Kidney (tissue), 14 donors: ENCODE data around the gene TCF12. TPM values are rescaled to one million over a fixed set of nuclear protein-coding genes. Genes with fewer than 3 reads are reported as not detected.
A peak's percentile ranks its signal among the peaks of the same experiment; 100 is the strongest.

ENCODE experiments used
- DNase-seq, 5 donors: peaks; one replicate each; pipeline ENCODE4 v3.0.0-alpha.2; 2013 to 2020
- FAIRE-seq: peaks from 2 replicates; lab custom pipeline; 2012; peaks lifted over from hg19 to GRCh38; lab: Jason Lieb, UNC
- H3K27ac ChIP-seq, 2 donors: one replicate each; pipeline ENCODE4 v1.7.0; 2013; ENCODE audit warnings: low read depth in 2 of 2, low read length in 2 of 2, inconsistent platforms in 1 of 2
- H3K27me3 ChIP-seq: one replicate; pipeline ENCODE4 v1.7.1; 2013; ENCODE audit warnings: low read length, inconsistent platforms; ENCODE audit not compliant: control insufficient read depth, insufficient read depth
- H3K36me3 ChIP-seq, 3 donors: one replicate each; pipeline versions ENCODE4 v1.7.0 to v1.7.1; 2013; ENCODE audit warnings: low read length in 3 of 3, control low read depth in 1 of 3, inconsistent platforms in 1 of 3; ENCODE audit not compliant: insufficient read depth in 3 of 3, control insufficient read depth in 2 of 3
- H3K4me1 ChIP-seq, 3 donors: one replicate each; pipeline versions ENCODE4 v1.7.0 to v1.7.1; 2013; ENCODE audit warnings: low read length in 3 of 3, inconsistent platforms in 1 of 3, low read depth in 1 of 3; ENCODE audit not compliant: control insufficient read depth in 2 of 3, insufficient read depth in 2 of 3
- H3K4me3 ChIP-seq, 3 donors: one replicate each; pipeline versions ENCODE4 v1.7.0 to v1.8.1; 2013; ENCODE audit warnings: low read length in 3 of 3, control low read depth in 1 of 3, inconsistent platforms in 1 of 3
- H3K9ac ChIP-seq, 3 donors: one replicate each; pipeline versions ENCODE4 v1.7.0 to v1.7.1; 2013; ENCODE audit warnings: low read length in 3 of 3, control low read depth in 1 of 3, inconsistent platforms in 1 of 3
- H3K9me3 ChIP-seq, 3 donors: one replicate each; pipeline versions ENCODE4 v1.7.0 to v1.7.1; 2013; ENCODE audit warnings: low read length in 3 of 3, control low read depth in 1 of 3, inconsistent platforms in 1 of 3; ENCODE audit not compliant: control insufficient read depth in 2 of 3, insufficient read depth in 1 of 3
- CTCF ChIP-seq: IDR thresholded peaks from 3 replicates; pipeline ENCODE4 v1.5.1; 2012; ENCODE audit warnings: mild to moderate bottlenecking, moderate library complexity, borderline replicate concordance; ENCODE audit not compliant: insufficient read depth; ENCODE audit errors: extremely low read depth
- intact Hi-C: fragments of 100-400 bp; cut with DNase I; formaldehyde crosslinking; loops from one replicate; pipeline ENCODE4 v1.11.1; 2022
- polyA plus RNA-seq: library from polyadenylated mRNA; stranded (reverse); fragments of 350-450 nt; fragmentation: Illumina TruSeq; extraction: RNeasy Lipid Tissue Mini Kit (QIAGEN cat#74804); gene quantifications from one replicate; pipeline ENCODE4 v1.2.3, GENCODE V29; 2014; ENCODE audit warnings: low read depth, low replicate concordance; ENCODE audit not compliant: insufficient read depth
- total RNA-seq: library from RNA; stranded (reverse); fragmentation: NEBNext Ultra II Directional; extraction: Animal tissue kit (Norgen Biotek cat#: 25700); gene quantifications from one replicate; pipeline ENCODE4 v1.2.1, GENCODE V29; 2021
- donor health status: control.
- donor health status: control.
- donor health status: control.
- donor health status: control.
- donor health status: control.
- donor health status: DM: yes; HTN: yes; CAD: no.
- donor health status: Normal renal cell carcinoma (clear cell type).

The TCF12 gene
- total and polyA plus RNA-seq, 2 donors from 2014 or later = 16.3 to 116 TPM

GRCh38 chr15:57322602-57323250 lies 404.3 kb downstream of the TCF12 start:
- no peak overlapping the region for H3K9ac ChIP-seq
- H3K36me3 ChIP-seq = no peaks in the 10 kb centered on the region
- H3K4me3 ChIP-seq = no peak overlapping the region
- DNase-seq = peak in 1 of 5 donors; percentile 41
- H3K27ac ChIP-seq = peak overlapping the region in 1 of 2 donors; percentile 74
- intact Hi-C loops = no loop called here
- TF ChIP-seq CTCF = no peak
- H3K4me1 ChIP-seq = peaks cover 0 to 10% (median 0%) of the 10 kb centered on the region in 3 donors
- H3K27me3 ChIP-seq = no peaks in the 10 kb centered on the region
- H3K9me3 ChIP-seq = no peaks in the 10 kb centered on the region
- FAIRE-seq = no peak

GRCh38 chr15:57323299-57323805 lies 404.9 kb downstream of the TCF12 start:
- H3K27ac ChIP-seq = peak overlapping the region in 1 of 2 donors; percentile 74
- H3K4me1 ChIP-seq = peaks cover 0 to 10% (median 0%) of the 10 kb centered on the region in 3 donors
- no peaks in the 10 kb centered on the region for H3K36me3 ChIP-seq
- H3K4me3 ChIP-seq = no peak overlapping the region
- intact Hi-C loops = no loop called here
- H3K27me3 ChIP-seq = no peaks in the 10 kb centered on the region
- H3K9ac ChIP-seq = no peak overlapping the region
- no peaks in the 10 kb centered on the region for H3K9me3 ChIP-seq
- FAIRE-seq (no peak), DNase-seq (peak in 1 of 5 donors; percentile 46)
- no peak for TF ChIP-seq CTCF

DNA sequence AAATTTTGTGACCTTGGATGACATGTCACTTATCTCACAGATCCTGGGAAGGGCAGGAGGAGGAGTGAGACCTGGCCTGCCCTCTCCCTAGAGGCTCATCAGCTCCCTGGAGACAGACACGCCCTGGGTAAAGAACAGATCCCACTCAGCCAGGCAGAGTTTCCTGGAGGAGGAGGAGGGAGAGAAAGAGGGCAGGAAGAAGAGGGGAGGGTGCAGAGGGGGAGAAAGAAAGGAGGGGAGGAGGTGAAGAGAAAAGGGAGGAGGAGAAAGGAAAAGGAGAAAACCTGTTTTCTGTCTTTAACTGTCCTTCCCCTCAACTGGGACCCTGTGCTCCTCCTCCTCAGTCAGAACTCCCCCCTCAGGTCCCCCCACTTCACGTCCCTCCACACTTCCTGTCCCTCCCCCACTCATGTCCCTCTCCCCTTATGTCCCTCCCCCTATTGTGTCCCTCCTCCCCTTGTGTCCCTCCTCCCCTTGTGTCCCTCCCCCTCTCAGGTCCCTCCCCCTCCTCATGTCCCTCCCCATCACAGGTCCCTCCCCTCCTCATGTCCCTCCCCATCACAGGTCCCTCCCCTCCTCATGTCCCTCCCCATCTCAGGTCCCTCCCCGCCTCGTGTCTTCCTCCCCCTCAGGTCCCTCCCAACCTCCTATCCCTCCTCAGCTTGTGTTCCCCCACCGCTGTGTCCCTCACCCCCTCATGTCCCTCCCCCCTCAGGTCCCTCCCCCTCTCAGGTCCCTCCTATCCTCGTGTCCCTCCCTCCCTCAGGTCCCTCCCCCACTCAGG lies 405.6 kb downstream of the TCF12 start:
- no peak for TF ChIP-seq CTCF
- intact Hi-C loops = no loop called here
- peak in 4 of 5 donors; percentile 57 to 84 (median 76) for DNase-seq
- H3K9ac ChIP-seq = no peak overlapping the region
- peak overlapping the region in 1 of 2 donors; percentile 74 for H3K27ac ChIP-seq
- no peaks in the 10 kb centered on the region for H3K9me3 ChIP-seq
- H3K36me3 ChIP-seq = no peaks in the 10 kb centered on the region
- H3K27me3 ChIP-seq = no peaks in the 10 kb centered on the region
- no peak for FAIRE-seq
- H3K4me1 ChIP-seq = peaks cover 0 to 10% (median 0%) of the 10 kb centered on the region in 3 donors
- H3K4me3 ChIP-seq = no peak overlapping the region
